HEK293T (cell line): Measurements from ENCODE around the gene PTCH1.

Source experiments
- CTBP1 ChIP-seq: fragments of 450-650 bp; IDR thresholded peaks from 2 replicates; pipeline ENCODE4 v1.6.1; 2016; ENCODE audit warnings: borderline replicate concordance
- FOXA1 ChIP-seq: fragments of 450-650 bp; IDR thresholded peaks from 2 replicates; pipeline ENCODE4 v1.6.1; 2016; ENCODE audit warnings: mild to moderate bottlenecking
- FOXK2 ChIP-seq: fragments of 450-650 bp; IDR thresholded peaks from 2 replicates; pipeline ENCODE4 v1.6.1; 2016; ENCODE audit warnings: mild to moderate bottlenecking
- SP1 ChIP-seq: fragments of 450-650 bp; IDR thresholded peaks from 2 replicates; pipeline ENCODE4 v1.6.1; 2017
- TARDBP ChIP-seq: fragments of 450-650 bp; IDR thresholded peaks from 2 replicates; pipeline ENCODE4 v1.6.1; 2016

GRCh38 chr9:95446259-95446658, 70.5 kb downstream of the PTCH1 start:
- TF ChIP-seq SP1 (no peak), FOXA1 (no peak), CTBP1 (no peak), TARDBP (no peak), FOXK2 (no peak)
